Right atrium auricular region (tissue), 2 donors: ENCODE data around the gene DENND1A. TPM values are rescaled to one million over a fixed set of nuclear protein-coding genes. Genes with fewer than 3 reads are reported as not detected.

Experiments
- DNase-seq: peaks from one replicate; pipeline ENCODE4 v3.0.0-alpha.2; 2019; ENCODE audit warnings: low spot score
- H3K27ac ChIP-seq, 2 donors: fragments of 200-600 bp; sonication (generic); 1 replicate in 1 of 2; 2 replicates in 1 of 2; pipeline ENCODE4 v1.5.1; 2016 to 2019
- H3K27me3 ChIP-seq, 2 donors: fragments of 200-600 bp; sonication (generic); one replicate each; pipeline versions ENCODE4 v1.5.1 to v1.6.0; 2017 to 2019
- H3K36me3 ChIP-seq: fragments of 200-600 bp; sonication (generic); one replicate; pipeline ENCODE4 v1.5.1; 2016
- H3K4me1 ChIP-seq, 2 donors: fragments of 200-600 bp; sonication (generic); one replicate each; pipeline versions ENCODE4 v1.5.1 to v1.6.0; 2017 to 2019
- H3K4me3 ChIP-seq, 2 donors: fragments of 200-600 bp; sonication (generic); 1 replicate in 1 of 2; 2 replicates in 1 of 2; pipeline ENCODE4 v1.5.1; 2017 to 2019; ENCODE audit warnings: mild to moderate bottlenecking in 1 of 2, moderate library complexity in 1 of 2
- H3K9me3 ChIP-seq, 2 donors: fragments of 200-600 bp; sonication (generic); one replicate each; pipeline ENCODE4 v1.5.1; 2019
- total RNA-seq, 2 donors: library from RNA; depleted of rRNA; stranded (reverse); fragments of >200 nt; gene quantifications; one replicate each; pipeline ENCODE4 v1.1.0, GENCODE V29; 2016
- TF ChIP-seq, protein P1 (sequence below), 2 donors: fragments of 200-600 bp; sonication (generic); IDR thresholded peaks; one replicate each; pipeline ENCODE4 v1.5.1; 2019; ENCODE audit warnings: antibody characterized with exemption in 2 of 2

DENND1A gene
- total RNA-seq, 2 donors from 2014 or later, result 14.9 to 23.6 TPM

DNA sequence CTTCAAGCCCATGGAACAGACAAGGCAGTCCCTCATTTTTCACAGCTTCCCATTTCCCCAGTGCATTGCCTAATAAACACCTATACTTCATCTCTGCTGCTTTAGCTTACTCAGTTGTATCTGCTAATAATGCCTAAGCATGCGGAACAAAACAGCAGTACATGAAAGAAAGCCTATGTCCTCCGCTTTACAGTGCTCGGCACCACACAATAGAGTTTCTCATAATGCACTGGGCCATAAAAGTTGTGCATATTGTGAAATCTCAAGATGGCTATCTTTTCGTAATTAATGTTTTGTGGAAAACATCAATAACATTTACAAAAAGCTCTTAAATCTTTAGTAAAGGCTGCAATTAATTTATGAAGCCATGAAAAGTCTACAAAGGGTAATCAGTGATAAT, 69.3 kb downstream of the DENND1A start:
- no peak overlapping the region for H3K27ac ChIP-seq
- H3K27me3 ChIP-seq, result no peaks in the 10 kb centered on the region
- H3K4me1 ChIP-seq, result peaks cover 0 to 20% of the 10 kb centered on the region in 2 donors
- H3K36me3 ChIP-seq, result no peaks in the 10 kb centered on the region
- DNase-seq, result no peak
- no peak overlapping the region for H3K4me3 ChIP-seq
- TF ChIP-seq, protein P1, sequence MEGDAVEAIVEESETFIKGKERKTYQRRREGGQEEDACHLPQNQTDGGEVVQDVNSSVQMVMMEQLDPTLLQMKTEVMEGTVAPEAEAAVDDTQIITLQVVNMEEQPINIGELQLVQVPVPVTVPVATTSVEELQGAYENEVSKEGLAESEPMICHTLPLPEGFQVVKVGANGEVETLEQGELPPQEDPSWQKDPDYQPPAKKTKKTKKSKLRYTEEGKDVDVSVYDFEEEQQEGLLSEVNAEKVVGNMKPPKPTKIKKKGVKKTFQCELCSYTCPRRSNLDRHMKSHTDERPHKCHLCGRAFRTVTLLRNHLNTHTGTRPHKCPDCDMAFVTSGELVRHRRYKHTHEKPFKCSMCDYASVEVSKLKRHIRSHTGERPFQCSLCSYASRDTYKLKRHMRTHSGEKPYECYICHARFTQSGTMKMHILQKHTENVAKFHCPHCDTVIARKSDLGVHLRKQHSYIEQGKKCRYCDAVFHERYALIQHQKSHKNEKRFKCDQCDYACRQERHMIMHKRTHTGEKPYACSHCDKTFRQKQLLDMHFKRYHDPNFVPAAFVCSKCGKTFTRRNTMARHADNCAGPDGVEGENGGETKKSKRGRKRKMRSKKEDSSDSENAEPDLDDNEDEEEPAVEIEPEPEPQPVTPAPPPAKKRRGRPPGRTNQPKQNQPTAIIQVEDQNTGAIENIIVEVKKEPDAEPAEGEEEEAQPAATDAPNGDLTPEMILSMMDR (IDR thresholded peaks at IDR 0.05), result no peak
- no peaks in the 10 kb centered on the region for H3K9me3 ChIP-seq

DNA sequence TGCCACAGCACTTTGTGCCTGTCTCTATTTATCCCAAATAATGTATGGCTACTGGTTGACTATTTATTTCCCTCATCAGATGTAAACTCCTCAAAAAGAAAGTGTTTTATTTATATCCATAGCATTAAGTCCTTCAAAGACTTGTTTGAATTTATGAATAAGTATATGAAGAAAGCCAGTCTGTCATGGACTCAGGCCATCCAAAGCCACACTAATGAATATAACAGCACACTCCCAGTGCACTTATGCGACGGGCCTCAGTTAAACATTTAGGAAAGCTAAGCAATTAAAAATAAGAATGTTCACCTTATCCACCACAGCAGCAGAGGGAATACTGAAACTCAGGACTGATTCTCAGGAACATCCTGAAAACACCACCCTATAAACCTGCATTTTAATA, 77.5 kb downstream of the DENND1A start:
- DNase-seq, result no peak

DNA sequence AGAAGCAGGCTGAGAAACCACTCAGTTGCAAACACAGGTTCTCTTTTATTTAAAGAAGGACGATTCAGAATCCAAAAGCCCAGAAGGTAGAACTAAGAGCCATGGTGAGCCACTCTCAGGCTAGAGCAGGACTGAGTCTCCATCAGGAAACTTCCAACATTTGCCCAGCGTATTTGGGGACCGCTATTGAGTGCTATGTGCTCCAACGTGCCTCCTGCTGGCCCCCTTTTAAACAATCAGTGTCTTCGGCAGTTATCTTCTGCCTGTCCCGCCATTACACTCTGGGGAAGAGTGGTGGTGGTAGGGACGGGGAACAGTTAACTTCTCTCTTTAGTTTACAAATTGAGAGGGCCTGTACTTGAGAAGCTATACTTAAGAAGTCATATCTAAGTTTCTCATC, 78.1 kb downstream of the DENND1A start:
- Histone ChIP-seq H3K36me3 (no peaks in the 10 kb centered on the region), H3K9me3 (peaks cover 2 to 8% of the 10 kb centered on the region in 2 donors), H3K4me3 (no peak overlapping the region), H3K4me1 (no peaks in the 10 kb centered on the region), H3K27ac (no peak overlapping the region), H3K27me3 (no peaks in the 10 kb centered on the region)
- TF ChIP-seq, protein P1 (IDR thresholded peaks at IDR 0.05), result no peak
- no peak for DNase-seq

More for the DNA sequence above, 77.5 kb downstream of the DENND1A start:
- H3K27me3 ChIP-seq, result no peaks in the 10 kb centered on the region
- no peaks in the 10 kb centered on the region for H3K36me3 ChIP-seq
- peaks cover 0 to 3% of the 10 kb centered on the region in 2 donors for H3K9me3 ChIP-seq
- H3K4me3 ChIP-seq, result no peak overlapping the region
- no peaks in the 10 kb centered on the region for H3K4me1 ChIP-seq
- TF ChIP-seq, protein P1 (IDR thresholded peaks at IDR 0.05), result no peak
- no peak overlapping the region for H3K27ac ChIP-seq

DNA sequence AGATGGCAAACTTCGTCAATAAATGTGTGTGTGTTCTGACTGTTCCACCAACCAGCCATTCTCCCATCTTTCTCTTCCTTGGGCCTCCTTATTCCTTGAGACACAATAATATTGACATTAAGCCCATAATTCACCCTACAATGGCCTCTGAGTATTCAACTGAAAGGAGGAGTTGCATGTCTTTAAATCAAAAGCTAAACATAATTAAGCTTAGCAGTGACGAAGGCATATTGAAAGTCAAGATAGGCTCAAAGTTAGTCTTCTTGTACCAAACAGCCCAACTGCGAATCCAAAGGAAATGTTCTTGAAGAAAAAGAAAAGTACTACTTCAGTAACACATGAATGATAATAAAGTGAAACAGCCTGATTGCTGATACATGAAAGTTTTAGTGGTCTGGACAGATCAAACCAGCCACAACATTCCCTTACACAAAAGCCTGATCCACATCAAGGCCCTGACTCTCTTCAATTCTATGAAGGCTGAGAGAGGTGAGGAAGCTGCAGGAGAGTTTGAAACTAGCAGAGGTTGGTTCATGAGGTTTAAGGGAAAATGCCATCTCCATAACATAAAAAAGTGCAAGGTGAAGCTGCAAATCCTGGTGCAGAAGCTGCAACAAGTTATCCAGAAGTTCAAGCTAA, 81.4 kb downstream of the DENND1A start:
- no peaks in the 10 kb centered on the region for H3K27me3 ChIP-seq
- TF ChIP-seq, protein P1 (IDR thresholded peaks at IDR 0.05), result no peak
- no peak overlapping the region for H3K4me3 ChIP-seq
- peaks cover 5 to 30% of the 10 kb centered on the region in 2 donors for H3K9me3 ChIP-seq
- H3K4me1 ChIP-seq, result no peaks in the 10 kb centered on the region
- DNase-seq, result no peak
- H3K27ac ChIP-seq, result no peak overlapping the region
- H3K36me3 ChIP-seq, result peaks cover 1% of the 10 kb centered on the region

DNA sequence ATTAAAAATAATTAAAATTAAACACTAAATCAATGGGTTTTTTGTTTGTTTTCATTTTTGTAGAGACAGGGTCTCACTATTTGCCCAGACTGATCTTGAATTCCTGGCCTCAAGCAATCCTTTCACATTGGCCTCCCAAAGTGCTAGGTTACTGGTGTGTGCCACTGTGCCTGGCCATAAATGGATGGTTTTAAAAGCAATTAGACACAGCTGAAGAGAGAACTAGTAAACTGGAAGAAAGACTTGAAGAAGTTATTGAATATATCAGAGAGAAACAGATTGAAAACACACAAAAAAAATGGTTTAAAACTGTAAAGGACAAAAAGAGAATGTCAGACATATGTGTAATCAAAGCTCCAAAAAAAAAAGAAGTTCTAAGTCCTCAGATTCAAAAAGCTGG, 83.0 kb downstream of the DENND1A start:
- no peaks in the 10 kb centered on the region for H3K27me3 ChIP-seq

More for the DNA sequence above, 83.0 kb downstream of the DENND1A start:
- Histone ChIP-seq H3K4me3 (no peak overlapping the region), H3K27ac (no peak overlapping the region), H3K9me3 (peaks cover 5 to 39% of the 10 kb centered on the region in 2 donors), H3K4me1 (no peaks in the 10 kb centered on the region), H3K36me3 (peaks cover 5% of the 10 kb centered on the region)
- no peak for DNase-seq
- TF ChIP-seq, protein P1 (IDR thresholded peaks at IDR 0.05), result no peak
